Esophagus mucosa (tissue), 1 donor: Measurements from ENCODE around the gene SSX2IP. TPM values are rescaled to one million over a fixed set of nuclear protein-coding genes. Genes with fewer than 3 reads are reported as not detected.
A peak's percentile ranks its signal among the peaks of the same experiment; 100 is the strongest.
"Not testable (repeated sequence)": the region's sequence is repeated elsewhere in the genome, so short reads cannot be mapped to it uniquely, and the experiment has no call there.

Experiments
- ATAC-seq: fragments of 200-7000 bp; cut with Tn5 transposase; one replicate; pipeline ENCODE4 v1.9.1; 2020
- total RNA-seq: library from RNA; stranded (reverse); gene quantifications from one replicate; pipeline ENCODE4 v1.2.4, GENCODE V29; 2023
- donor health status: DM: yes; HTN: yes; CAD: no.

The SSX2IP gene
- total RNA-seq, 1 donor from 2014 or later = 11.6 TPM

- no peak for ATAC-seq
Observed at GRCh38 chr1:84675106-84675505, 15.2 kb downstream of the SSX2IP start.

GRCh38 chr1:84674705-84675104, 15.6 kb downstream of the SSX2IP start:
- no peak for ATAC-seq

GRCh38 chr1:84674021-84674420, 16.2 kb downstream of the SSX2IP start:
- ATAC-seq = no peak

GRCh38 chr1:84672080-84672854, 18.0 kb downstream of the SSX2IP start:
- no peak for ATAC-seq

- no peak for ATAC-seq
Observed at GRCh38 chr1:84669831-84670230, 20.4 kb downstream of the SSX2IP start.

GRCh38 chr1:84668185-84668584, 22.1 kb downstream of the SSX2IP start:
- ATAC-seq = no peak

- ATAC-seq = no peak
Observed at GRCh38 chr1:84665703-84666317, 24.5 kb downstream of the SSX2IP start.

- no peak for ATAC-seq
Observed at GRCh38 chr1:84653130-84653677, 37.1 kb downstream of the SSX2IP start.

GRCh38 chr1:84644472-84644871, 45.8 kb downstream of the SSX2IP start:
- ATAC-seq = no peak

- no peak for ATAC-seq
Observed at GRCh38 chr1:84643183-84643582, 47.1 kb downstream of the SSX2IP start.

- ATAC-seq = no peak
Observed at GRCh38 chr1:84642774-84643173, 47.5 kb downstream of the SSX2IP start.

- ATAC-seq = not testable (repeated sequence)
Observed at GRCh38 chr1:84639731-84640130, 50.5 kb downstream of the SSX2IP start.

- ATAC-seq = no peak
Observed at GRCh38 chr1:84635429-84635828, 54.8 kb downstream of the SSX2IP start.

- peak; percentile 70 for ATAC-seq
Observed at GRCh38 chr1:84634536-84635205, 55.6 kb downstream of the SSX2IP start.

- ATAC-seq = peak; percentile 56
Observed at GRCh38 chr1:84632673-84633434, 57.4 kb downstream of the SSX2IP start.

- no peak for ATAC-seq
Observed at GRCh38 chr1:84632137-84632536, 58.1 kb downstream of the SSX2IP start.

GRCh38 chr1:84624876-84625275, 65.4 kb downstream of the SSX2IP start:
- no peak for ATAC-seq

GRCh38 chr1:84621553-84621952, 68.7 kb downstream of the SSX2IP start:
- no peak for ATAC-seq

- peak; percentile 88 for ATAC-seq
Observed at GRCh38 chr1:84620720-84621313, 69.4 kb downstream of the SSX2IP start.

GRCh38 chr1:84619383-84620102, 70.7 kb downstream of the SSX2IP start:
- ATAC-seq = peak; percentile 40

GRCh38 chr1:84617349-84617748, 72.9 kb downstream of the SSX2IP start:
- ATAC-seq = no peak
